SK-N-MC (cell line): ENCODE data around the gene KMT2A.

Experiments used
- EZH2 ChIP-seq: fragments of 200-600 bp; sonication (generic); IDR thresholded peaks from one replicate; pipeline ENCODE4 v1.6.1; 2017; ENCODE audit warnings: antibody characterized with exemption
- FOXP2 ChIP-seq: optimal IDR thresholded peaks from 2 replicates; pipeline ENCODE3; 2011; ENCODE audit warnings: mild to moderate bottlenecking, moderate library complexity; ENCODE audit not compliant: insufficient read depth; ENCODE audit errors: extremely low read length, control extremely low read depth
- POLR2AphosphoS5 ChIP-seq: IDR thresholded peaks from 2 replicates; pipeline ENCODE4 v1.6.1; 2012; ENCODE audit warnings: mild to moderate bottlenecking, low read depth, low read length, borderline replicate concordance

GRCh38 chr11:118503216-118503615 lies 66.9 kb downstream of the KMT2A start:
- TF ChIP-seq POLR2AphosphoS5 (no peak), EZH2 (no peak), FOXP2 (no peak)
